GM18508 (cell line): Measurements from ENCODE around the gene BLOC1S1.

Experiments used
- ATAC-seq: cut with Tn5 transposase; IDR thresholded peaks from one replicate; pipeline ENCODE4 v1.9.1; 2021; ENCODE audit warnings: moderate number of reproducible peaks; ENCODE audit not compliant: insufficient read depth, unreplicated experiment

The BLOC1S1 gene

DNA sequence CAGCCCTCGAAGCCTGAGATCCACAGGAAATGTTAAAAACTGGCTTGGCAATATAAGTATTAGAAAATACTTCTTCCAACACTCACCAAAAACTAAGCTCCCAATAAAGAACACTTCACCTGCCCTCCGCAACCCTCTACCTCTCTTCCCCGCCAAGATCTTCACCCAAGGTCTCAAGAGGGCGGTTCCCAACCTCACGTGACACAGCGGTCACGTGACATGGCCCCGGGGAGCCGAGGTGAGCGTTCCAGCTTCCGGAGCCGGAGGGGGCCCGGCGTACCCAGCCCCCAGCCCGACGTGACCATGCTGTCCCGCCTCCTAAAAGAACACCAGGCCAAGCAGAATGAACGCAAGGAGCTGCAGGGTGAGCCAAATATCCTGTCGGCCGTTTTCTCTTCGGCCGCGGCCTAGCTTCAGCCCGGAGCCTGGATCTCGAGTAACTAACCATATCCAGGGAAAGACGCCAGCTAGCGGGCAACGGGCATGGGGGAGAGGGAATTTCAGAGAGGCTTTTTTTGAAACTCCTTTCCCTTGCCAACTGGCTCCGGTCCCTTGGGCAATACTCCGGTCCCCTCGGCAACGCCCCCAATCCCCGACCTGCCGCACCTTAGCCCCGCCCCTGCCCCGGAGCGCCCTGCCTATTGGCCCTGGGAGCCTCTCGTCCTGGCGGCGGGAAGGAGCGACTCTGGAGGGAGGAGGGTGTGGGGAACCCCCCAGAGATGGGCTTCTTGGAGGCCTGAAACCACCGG lies at the start of gene BLOC1S1:
BLOC1S1 (plus strand) TSS at position 214 of the 749 bp plus-strand sequence; CDS start at position 220, 6 bp downstream.
- ATAC-seq = peak; percentile 41

DNA sequence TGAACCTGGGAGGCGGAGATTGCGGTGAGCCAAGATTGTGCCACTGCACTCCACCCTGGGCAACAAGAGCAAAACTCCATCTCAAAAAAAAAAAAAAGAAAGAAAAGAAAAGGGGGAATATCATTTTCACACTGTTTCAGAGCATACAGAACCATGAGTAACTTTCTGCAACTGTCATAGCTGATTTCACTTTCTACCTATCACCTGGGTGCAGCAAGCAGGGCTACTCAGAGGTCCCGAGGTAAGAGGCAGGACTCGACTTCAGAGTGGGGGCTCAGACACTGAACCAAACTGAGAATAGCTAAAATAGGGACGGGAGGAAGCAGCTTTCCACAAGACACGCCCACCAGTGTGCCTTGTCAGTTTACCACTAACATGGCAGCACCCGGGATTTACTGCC lies 49.3 kb upstream of the BLOC1S1 start:
- ATAC-seq = no peak

DNA sequence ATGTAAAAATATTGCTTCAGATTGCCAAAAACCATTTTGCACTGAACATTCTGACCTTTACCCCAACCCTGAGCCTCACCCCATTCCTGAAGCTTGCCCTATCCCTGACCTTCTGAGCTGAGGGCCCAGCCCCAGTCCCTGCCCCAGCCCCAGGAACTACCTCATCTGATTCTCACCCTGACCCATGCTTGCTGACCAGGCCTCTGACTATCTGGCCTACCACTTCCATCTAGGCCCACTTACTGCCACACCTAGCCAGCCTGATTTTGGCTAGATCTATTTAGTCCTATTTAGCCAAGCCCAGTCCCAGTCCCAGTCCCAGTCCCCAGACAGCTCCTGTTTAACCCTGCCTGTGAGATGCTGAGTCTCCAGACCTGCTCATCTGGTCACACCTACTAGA lies 45.6 kb upstream of the BLOC1S1 start:
- no peak for ATAC-seq

DNA sequence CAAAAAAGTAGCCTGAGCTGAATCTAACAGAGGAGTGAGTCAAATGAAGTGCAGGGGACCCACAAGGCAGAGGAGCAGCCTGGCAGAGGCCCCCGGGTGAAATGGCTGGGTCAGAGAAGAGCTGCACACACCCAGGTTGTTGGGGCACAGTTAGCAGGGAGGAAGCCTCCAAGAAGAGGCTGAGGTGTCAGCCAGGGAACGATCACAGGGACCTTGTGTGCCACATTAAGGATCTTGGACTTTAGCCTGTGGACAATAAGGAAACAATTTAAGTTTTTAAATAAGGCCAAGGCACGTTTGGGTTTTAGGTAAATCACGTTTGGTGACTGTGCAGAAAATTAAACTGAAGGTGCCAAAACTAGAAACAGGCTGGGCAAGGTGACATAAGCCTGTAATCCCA lies 44.1 kb upstream of the BLOC1S1 start:
- ATAC-seq = no peak

DNA sequence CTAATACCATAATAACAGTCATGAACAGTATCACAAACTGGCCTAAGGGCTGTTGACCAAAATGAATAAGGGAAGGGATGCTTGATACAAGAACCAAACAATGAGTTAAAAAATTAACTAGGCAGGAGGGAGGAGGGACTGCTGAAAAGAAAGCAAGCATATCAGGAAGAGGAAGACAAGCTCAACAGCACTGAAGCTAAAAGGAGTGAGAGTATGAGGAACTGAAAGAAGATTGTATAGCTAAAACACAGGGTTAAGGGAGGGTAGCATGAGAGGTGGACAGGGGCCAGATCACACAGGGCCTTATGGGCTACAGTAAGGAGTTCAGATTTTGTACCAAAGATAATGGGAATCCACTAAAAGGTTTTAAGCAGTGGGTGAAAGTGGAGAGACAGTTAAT lies 42.2 kb upstream of the BLOC1S1 start:
- peak; percentile 99 for ATAC-seq

DNA sequence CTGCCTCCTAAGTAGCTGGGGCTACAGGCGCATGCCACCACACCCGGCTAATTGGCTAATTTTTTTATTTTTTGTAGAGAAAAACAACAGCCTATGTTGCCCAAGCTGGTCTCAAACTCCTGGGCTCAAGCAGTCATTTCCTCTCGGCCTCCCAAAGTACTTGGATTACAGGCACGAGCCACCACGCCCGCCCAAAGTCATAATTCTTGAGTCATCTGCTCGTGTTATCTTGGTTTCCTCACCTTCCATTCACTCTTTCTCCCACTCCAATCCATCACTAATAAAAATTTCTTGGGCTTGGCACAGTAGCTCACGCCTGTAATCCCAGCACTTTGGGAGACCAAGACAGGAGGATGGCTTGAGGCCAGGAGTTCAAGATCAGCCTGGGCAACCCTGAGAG lies 40.2 kb upstream of the BLOC1S1 start:
- ATAC-seq = no peak

DNA sequence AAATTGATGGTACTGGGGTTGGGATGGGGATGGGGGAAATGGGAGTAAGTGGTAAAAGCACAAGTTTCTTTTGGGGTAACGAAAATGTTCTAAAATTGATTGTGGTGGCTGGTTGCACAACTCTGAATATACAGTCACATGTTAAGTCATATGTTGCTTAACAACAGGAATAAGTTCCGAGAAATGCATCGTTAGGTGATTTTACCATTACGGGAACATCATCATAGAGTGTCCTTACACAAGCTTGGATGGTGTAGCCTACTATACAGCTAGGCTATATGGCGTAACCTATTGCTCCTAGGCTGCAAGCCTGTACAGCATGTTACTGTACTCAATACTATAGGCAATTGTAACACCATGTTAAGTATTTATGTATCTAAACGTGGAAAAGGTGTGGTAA lies 39.1 kb upstream of the BLOC1S1 start:
- ATAC-seq = no peak

DNA sequence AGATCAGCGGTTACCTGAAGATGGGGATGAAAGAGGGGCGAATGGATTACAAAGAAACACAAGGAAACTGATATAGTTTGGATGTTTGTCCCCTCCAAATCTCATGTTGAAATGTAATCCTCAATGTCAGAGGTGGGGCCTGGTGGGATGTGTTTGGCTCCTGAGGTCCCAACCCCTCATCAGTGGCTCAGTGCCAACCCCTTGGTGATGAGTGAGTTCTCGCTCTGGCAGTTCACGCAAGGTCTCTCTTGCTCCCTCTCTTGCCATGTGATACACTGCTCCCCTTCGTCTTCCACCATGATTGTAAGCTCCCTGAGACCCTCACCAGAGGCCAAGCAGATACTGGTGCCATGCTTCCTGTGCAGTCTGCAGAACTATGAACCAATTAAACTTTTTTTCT lies 36.2 kb upstream of the BLOC1S1 start:
- ATAC-seq = no peak

DNA sequence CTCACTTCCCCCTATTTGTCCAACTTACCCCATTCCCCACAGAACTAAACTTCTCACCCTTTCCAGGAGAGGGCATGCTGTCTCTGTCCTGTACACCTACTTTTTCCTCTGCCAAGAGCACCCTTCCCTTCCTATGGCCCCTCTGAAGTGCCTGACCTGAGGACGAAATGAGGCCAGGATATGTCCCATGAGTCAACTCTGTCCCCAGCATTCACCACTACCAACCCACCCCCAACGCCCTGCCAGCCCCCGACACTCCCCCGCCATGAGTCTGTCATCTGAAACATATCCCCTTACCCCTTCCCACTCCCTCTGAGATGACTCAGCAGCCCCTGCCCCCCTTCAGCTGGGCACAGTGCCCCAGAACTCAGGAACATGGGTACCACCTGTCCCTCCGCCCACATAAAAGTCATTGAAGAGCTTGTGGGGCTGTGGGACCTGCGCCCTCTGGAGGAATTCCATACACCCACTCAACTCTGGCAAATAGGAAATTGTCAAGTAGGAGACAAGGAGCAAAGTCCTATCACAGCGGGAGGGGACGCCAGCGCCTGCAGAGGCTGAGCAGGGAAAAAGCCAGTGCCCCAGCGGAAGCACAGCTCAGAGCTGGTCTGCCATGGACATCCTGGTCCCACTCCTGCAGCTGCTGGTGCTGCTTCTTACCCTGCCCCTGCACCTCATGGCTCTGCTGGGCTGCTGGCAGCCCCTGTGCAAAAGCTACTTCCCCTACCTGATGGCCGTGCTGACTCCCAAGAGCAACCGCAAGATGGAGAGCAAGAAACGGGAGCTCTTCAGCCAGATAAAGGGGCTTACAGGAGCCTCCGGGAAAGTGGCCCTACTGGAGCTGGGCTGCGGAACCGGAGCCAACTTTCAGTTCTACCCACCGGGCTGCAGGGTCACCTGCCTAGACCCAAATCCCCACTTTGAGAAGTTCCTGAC lies 34.4 kb upstream of the BLOC1S1 start:
- no peak for ATAC-seq

DNA sequence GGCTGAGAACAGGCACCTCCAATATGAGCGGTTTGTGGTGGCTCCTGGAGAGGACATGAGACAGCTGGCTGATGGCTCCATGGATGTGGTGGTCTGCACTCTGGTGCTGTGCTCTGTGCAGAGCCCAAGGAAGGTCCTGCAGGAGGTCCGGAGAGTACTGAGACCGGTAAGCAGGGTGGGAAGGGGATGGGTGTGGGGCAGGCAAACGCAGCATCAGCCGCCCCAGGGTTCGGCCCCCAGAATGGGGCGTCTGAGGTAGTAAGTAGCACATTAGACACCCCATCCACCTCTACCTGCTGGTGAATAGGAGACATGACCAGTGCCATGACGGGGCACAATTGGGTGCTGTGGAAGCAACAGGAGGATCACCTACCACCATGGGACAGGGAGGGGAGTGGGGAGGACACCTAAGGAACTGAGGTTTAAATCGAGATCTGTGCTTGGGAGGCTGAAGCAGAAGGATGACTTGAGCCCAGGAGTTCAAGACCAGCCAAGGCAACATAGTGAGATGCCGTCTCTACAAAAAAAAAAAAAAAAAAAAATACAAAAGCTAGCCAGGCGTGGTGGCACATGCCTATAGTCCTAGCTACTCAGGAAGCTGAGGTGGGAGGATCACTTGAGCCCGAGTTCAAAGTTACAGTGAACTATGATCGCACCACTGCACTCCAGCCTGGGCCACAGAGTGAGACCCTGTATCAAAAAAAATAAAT lies 33.6 kb upstream of the BLOC1S1 start:
- ATAC-seq = no peak

DNA sequence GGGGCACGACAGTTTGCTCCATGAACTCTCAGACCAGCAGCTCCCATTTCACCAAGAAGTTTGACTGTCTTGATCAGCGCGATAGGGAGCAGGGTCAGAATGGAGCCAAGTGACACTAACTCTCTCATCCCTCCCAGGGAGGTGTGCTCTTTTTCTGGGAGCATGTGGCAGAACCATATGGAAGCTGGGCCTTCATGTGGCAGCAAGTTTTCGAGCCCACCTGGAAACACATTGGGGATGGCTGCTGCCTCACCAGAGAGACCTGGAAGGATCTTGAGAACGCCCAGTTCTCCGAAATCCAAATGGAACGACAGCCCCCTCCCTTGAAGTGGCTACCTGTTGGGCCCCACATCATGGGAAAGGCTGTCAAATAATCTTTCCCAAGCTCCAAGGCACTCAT lies 32.2 kb upstream of the BLOC1S1 start:
- no peak for ATAC-seq

DNA sequence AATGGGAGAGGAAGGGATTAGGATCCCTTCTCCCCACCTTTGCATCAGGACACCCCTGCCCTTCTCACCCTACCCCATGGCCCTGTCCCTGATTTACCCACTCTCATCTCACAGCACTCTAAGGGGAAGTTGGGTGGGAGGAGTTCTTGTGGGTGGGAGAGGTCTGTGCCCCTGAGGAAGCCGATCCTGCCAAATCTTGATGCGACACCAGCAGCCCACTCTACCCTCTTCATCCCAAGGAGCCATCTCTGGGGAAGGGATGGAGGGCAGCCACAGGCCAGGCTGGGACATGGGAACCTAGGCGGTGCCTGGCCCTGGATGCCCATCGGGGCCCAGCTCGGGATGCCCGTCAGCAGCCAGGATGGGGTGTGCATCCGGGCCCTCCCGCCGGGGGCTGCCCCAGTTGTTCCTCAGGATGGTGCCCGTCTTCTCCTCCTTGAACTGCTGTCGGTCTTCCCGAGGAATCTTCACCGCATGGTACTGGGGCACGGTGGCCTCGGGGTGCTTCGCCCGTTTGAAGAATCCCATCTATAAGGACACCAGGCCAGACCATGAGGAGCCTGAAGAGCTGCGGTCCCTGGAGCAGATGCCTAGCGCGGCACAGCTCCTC lies 31.0 kb upstream of the BLOC1S1 start:
- no peak for ATAC-seq

DNA sequence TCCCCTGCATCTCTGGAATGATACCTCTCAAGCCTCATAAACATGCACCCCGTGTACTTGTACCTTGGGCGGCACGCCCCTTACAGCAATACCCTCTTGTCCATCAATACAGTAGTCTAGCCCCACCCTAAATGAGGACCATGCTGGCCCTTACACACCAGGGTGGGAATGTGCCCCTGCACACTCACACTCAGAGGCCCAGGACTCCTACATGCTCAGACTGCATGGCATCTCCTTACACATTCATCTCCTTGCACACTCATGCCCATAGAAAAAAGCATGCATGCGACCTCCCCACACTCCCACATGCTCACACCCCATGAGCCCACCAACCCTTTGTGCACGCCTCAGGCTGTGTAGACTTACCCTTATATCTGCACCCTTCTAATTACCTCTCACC lies 30.2 kb upstream of the BLOC1S1 start:
- no peak for ATAC-seq

DNA sequence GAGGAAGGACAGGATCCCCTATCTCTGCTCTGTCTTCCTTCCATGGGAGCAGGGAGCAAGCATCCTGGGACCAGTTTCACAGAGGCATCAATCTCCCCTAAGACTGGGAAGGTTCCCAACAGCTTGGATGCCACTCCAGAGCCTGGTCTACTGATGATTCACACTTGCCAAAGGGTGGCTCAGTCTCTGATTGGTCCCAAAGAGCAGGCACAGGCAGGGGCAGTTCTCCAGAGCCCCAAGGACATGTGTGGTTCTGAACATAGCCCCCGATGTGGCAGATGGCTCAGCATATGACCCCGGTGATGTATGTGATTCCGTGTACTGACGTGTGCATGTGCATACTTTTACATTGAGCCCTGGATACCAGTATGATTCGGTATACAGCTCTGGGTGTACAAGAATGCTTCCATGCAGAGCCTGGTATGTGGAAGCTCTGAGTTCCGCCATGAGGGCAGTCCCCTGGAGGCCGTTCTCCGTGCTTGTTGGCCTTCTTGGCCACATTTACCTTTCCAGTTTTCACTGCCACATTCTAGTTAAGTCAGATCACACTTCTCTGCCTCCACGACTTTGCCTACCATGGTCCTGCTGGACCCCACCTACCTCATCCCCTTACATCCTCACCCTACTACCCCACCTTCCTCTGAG lies 29.4 kb upstream of the BLOC1S1 start:
- no peak for ATAC-seq

DNA sequence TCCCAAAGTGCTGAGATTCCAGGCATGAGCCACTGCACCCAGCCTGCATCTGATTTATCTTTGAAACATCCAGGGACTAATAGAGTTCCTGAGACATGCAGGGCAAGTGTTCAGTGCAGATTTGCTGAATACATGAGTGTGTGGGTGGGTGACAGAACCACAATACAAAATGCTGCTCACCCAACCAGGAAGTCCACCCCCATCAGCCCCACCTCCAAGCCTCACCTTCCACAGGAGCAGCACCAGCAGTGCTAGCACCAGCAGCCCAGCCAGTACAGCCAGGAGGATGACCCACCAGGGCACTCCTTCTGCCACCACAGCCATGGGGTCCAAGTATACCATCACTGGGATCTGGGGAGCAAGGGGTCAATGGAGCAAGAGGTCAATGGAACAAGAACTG lies 28.1 kb upstream of the BLOC1S1 start:
- ATAC-seq = no peak

DNA sequence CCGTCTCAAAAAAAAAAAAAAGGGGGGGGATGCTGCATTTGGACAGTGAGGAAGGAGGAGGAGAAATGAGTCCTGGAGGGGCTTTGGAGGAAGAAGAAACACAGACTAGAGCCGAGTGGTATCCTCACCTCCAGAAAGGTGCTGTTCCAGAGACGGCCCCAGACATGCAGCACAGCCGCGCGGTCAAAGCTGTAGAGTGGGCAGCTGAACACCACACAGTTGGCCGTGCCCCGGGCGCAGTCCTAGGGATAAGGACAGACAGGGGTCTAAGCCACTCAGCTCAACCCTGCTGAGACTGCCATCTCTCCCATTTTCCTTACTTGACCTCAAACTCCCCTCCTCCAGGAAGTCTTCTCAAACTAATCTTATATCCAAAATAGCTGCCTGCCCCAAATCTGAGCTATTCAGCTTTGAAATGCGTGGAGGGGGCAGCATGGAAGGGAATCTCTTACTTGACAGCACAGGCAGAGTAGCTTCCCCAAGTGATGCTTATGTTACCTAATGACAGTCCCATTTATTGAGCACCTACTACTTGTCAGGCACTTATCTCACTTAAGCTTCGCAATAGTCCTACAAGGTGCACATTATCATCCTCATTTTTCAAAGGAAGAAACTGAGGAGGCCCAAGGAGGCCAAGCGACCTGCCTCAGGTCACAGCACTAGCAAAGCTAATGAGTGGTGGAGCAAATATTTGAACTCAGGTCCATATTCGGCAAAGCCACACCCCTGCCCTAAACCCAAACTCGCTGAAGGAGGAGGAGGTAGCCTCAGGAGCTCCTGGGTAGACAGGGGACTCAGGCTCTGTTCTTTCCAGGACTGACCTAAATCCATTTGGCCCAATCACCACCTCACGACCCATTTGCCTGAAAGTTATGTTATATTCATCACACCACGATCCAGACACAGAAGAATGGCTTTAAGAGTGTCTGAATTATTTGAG lies 26.9 kb upstream of the BLOC1S1 start:
- no peak for ATAC-seq

DNA sequence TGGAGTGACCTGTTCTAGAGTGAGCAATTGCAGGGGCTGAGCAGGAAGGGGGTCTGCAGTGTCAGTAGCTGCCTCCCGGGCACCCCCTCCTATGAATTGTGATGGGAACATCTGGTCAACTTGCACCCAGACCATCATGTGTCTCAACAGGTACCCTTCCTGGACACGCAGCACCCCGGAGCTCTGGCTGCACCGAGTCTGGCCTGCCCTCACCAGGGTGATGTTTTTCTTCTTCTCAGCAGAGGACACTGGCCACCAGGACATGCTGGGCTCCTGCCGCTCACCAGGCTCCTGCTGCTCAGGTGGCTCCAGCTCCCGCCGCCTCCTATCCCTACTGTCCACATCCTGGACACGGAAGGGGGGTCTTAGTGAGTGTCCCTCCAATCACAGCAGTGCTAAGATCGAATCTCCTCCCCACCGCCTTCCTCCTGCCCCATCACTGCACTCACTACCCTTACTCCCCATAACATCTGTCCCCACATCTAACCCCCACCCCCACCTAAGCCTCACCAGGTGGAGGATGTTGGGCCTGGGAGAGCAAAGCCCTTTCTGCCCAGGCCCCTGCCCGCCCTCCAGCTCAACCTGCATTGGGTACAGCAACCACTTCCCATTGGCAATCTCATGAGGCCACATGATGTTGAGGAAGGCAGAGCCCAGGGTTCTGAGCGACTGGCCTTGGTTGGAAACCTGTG lies 23.1 kb upstream of the BLOC1S1 start:
- no peak for ATAC-seq
